Esophagus squamous epithelium (tissue), 5 donors: ENCODE results near the gene CNTF. TPM values are rescaled to one million over a fixed set of nuclear protein-coding genes. Genes with fewer than 3 reads are reported as not detected.

ENCODE experiments used
- DNase-seq: peaks from one replicate; lab custom pipeline; 2025; lab: John Stamatoyannopoulos, UW
- H3K27ac ChIP-seq, 4 donors: fragments of 200-600 bp; sonication (generic); one replicate each; pipeline ENCODE4 v1.5.1; 2016 to 2019; ENCODE audit warnings: mild to moderate bottlenecking in 1 of 4
- H3K27me3 ChIP-seq, 4 donors: fragments of 200-600 bp; sonication (generic); 1 replicate in 3 of 4; 2 replicates in 1 of 4; pipeline versions ENCODE4 v1.5.1 to v1.6.0; 2017 to 2021; ENCODE audit warnings: antibody characterized with exemption in 1 of 4
- H3K36me3 ChIP-seq, 3 donors: fragments of 200-600 bp; sonication (generic); one replicate each; pipeline ENCODE4 v1.5.1; 2016 to 2019
- H3K4me1 ChIP-seq, 3 donors: fragments of 200-600 bp; sonication (generic); one replicate each; pipeline ENCODE4 v1.5.1; 2017 to 2019
- H3K4me3 ChIP-seq, 4 donors: fragments of 200-600 bp; sonication (generic); 1 replicate in 3 of 4; 2 replicates in 1 of 4; pipeline ENCODE4 v1.5.1; 2016 to 2019; ENCODE audit warnings: mild to moderate bottlenecking in 2 of 4, moderate library complexity in 1 of 4
- H3K9me3 ChIP-seq, 3 donors: fragments of 200-600 bp; sonication (generic); one replicate each; pipeline ENCODE4 v1.5.1; 2016 to 2019
- POLR2A ChIP-seq, 4 donors: fragments of 450-650 bp; IDR thresholded peaks; one replicate each; pipeline ENCODE4 v1.6.1; 2017; ENCODE audit warnings: antibody characterized with exemption in 4 of 4, mild to moderate bottlenecking in 4 of 4, moderate library complexity in 3 of 4
- WGBS, 2 donors: methylation state at CpG; one replicate each; pipeline ENCODE4 v1.1.5; 2018; 5-methylcytosine and 5-hydroxymethylcytosine counted together
- intact Hi-C: fragments of 100-400 bp; cut with DNase I; formaldehyde crosslinking; loops from one replicate; pipeline ENCODE4 v1.15.0; 2022
- total RNA-seq, 4 donors: library from RNA; depleted of rRNA; stranded (reverse); fragments of >200 nt; gene quantifications; one replicate each; pipeline ENCODE4 v1.1.0, GENCODE V29; 2016
- TF ChIP-seq, protein P1 (sequence below), 6 experiments: fragments of 450-650 bp in 4 of 6; fragments of 200-600 bp in 2 of 6; sonication (generic) in 2 of 6; IDR thresholded peaks; one replicate each; pipeline ENCODE4 v1.5.1; 2016 to 2019; ENCODE audit warnings: antibody characterized with exemption in 6 of 6, mild to moderate bottlenecking in 4 of 6, moderate library complexity in 4 of 6
- donor health status: DM: yes; HTN: yes; CAD: no.

The CNTF gene
- total RNA-seq, 4 donors from 2014 or later = 0.53 to 3.2 (median 1.2) TPM

DNA sequence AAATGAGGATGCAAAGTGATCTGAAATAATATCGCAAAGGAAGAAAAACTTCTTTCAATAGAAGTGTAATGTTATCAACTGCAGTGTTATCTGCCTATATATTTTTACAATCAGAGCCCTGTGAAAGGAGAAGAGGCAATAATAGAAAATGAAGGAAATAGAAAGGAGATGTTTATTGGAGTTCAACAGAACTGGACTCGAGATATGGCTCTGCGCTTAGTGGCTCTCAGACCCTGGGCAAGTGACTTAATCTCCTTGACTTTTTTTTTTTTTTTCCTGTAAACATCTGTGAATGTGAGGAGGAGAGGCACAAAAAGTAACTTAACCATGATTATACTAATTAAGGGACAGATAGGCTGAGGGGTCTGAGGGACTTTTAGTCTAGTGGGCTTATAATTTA lies 18.9 kb downstream of the CNTF start:
- 84% methylated on average over 3 of the region's 3 CpGs for WGBS, 2 donors
- Histone ChIP-seq H3K4me1 (peaks cover 0 to 5% (median 0%) of the 10 kb centered on the region in 3 donors), H3K4me3 (no peak overlapping the region), H3K36me3 (no peaks in the 10 kb centered on the region), H3K27ac (no peak overlapping the region), H3K27me3 (no peaks in the 10 kb centered on the region), H3K9me3 (peaks cover 0 to 9% (median 9%) of the 10 kb centered on the region in 3 donors)
- TF ChIP-seq, protein P1, sequence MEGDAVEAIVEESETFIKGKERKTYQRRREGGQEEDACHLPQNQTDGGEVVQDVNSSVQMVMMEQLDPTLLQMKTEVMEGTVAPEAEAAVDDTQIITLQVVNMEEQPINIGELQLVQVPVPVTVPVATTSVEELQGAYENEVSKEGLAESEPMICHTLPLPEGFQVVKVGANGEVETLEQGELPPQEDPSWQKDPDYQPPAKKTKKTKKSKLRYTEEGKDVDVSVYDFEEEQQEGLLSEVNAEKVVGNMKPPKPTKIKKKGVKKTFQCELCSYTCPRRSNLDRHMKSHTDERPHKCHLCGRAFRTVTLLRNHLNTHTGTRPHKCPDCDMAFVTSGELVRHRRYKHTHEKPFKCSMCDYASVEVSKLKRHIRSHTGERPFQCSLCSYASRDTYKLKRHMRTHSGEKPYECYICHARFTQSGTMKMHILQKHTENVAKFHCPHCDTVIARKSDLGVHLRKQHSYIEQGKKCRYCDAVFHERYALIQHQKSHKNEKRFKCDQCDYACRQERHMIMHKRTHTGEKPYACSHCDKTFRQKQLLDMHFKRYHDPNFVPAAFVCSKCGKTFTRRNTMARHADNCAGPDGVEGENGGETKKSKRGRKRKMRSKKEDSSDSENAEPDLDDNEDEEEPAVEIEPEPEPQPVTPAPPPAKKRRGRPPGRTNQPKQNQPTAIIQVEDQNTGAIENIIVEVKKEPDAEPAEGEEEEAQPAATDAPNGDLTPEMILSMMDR (IDR thresholded peaks at IDR 0.05) = no peak
- no peak for TF ChIP-seq POLR2A (IDR thresholded peaks at IDR 0.05)
- intact Hi-C loops = no loop called here
- DNase-seq = no peak

DNA sequence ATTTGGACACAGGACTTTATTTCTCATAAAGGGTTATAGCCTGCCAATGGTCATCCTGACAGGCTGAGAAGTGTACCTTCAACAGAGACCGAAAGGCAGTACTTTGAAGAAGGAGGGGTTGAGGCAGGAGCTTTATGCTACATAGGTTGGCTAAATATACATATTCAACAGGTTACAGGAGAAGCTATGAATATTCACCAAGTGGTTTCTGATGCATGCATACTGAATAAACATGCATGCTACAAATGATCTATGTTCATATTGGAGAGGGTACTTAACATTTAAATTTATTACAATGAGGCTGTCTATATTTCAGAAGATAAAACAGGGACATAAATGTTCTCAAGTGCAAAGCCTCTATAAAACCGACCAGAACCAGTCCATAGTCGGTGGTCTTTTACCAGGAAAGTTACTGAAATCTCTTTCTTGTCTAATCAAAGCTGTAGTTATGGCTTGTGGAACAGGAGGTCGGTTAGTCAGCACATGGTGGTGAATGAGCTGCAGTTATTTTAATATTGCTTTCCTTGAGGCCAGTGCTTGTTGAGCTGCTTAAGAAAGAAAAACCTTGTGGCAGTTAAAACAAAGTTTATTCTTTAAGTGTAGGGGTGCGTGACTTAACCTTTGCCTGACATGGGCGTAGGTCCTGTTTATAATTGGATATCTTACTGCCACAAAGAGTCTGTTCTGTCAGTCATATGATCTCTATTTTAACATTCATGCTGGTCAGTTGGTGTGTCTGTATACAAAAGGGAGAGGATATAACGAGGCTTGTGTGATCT lies 19.5 kb downstream of the CNTF start:
- WGBS, 2 donors = 56 to 69% methylated on average over 7 of the region's 7 CpGs
- no peak for DNase-seq
- Histone ChIP-seq H3K27ac (no peak overlapping the region), H3K4me1 (peaks cover 0 to 5% (median 0%) of the 10 kb centered on the region in 3 donors), H3K4me3 (no peak overlapping the region), H3K9me3 (peaks cover 0 to 9% (median 9%) of the 10 kb centered on the region in 3 donors), H3K27me3 (no peaks in the 10 kb centered on the region), H3K36me3 (no peaks in the 10 kb centered on the region)
- intact Hi-C loops = no loop called here
- TF ChIP-seq, protein P1 (IDR thresholded peaks at IDR 0.05) = no peak
- TF ChIP-seq POLR2A (IDR thresholded peaks at IDR 0.05) = no peak

DNA sequence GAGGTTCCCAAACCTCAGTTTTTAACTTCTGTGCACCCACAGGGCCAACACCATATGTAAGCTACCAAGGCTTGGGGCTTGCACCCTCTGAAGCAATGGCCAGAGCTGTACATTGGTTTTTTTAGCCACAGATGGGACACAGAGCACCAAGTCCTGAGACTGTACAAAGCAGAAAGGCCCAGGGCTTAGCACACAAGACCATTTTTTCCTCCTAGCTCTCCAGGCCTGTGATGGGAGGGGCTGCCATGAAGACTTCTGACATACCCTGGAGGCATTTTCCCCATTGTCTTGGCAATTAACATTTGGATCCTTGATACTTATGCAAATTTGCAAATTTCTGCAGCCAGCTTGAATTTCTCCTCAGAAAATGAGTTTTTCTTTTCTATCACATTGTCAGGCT lies 23.4 kb downstream of the CNTF start:
- no peak overlapping the region for H3K27ac ChIP-seq
- TF ChIP-seq POLR2A (IDR thresholded peaks at IDR 0.05) = no peak
- TF ChIP-seq, protein P1 (IDR thresholded peaks at IDR 0.05) = no peak
- intact Hi-C loops = no loop called here
- no peak overlapping the region for H3K4me3 ChIP-seq
- no peaks in the 10 kb centered on the region for H3K4me1 ChIP-seq
- DNase-seq = no peak
- H3K27me3 ChIP-seq = no peaks in the 10 kb centered on the region
- H3K9me3 ChIP-seq = peaks cover 0 to 12% (median 9%) of the 10 kb centered on the region in 3 donors
- H3K36me3 ChIP-seq = no peaks in the 10 kb centered on the region

DNA sequence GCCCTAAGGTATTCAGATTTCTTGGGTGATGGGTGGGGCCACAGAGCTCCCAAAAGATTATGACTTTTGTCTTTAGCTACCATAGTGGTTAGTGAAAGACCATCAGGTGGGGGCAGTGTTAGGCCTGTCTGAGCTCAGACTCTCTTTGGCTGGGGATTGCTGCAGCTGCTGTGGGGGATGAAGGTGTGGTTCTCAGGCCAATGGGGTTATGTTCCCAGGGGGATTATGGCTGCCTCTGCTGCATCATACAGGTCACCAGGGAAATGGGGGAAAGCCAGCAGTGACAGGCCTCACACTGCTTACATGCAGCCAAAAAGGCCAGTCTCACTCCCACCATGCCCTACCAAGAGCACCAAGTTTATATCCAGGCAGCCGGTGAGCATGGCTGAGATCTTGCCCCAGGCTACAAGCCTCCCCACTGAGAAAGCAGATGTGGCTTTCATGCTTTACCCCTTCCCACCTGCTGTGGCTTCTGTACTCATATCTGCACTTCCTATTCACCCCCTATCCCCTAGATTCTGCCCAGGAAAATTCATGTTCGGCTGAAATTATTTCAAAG lies 24.8 kb downstream of the CNTF start:
- DNase-seq = no peak
- no peaks in the 10 kb centered on the region for H3K27me3 ChIP-seq
- 79 to 85% methylated on average over 2 of the region's 2 CpGs for WGBS, 2 donors
- H3K4me1 ChIP-seq = no peaks in the 10 kb centered on the region
- H3K9me3 ChIP-seq = peaks cover 0 to 12% (median 9%) of the 10 kb centered on the region in 3 donors
- intact Hi-C loops = no loop called here
- H3K36me3 ChIP-seq = no peaks in the 10 kb centered on the region
- H3K27ac ChIP-seq = no peak overlapping the region
- H3K4me3 ChIP-seq = no peak overlapping the region
- no peak for TF ChIP-seq POLR2A (IDR thresholded peaks at IDR 0.05)
- TF ChIP-seq, protein P1 (IDR thresholded peaks at IDR 0.05) = no peak

DNA sequence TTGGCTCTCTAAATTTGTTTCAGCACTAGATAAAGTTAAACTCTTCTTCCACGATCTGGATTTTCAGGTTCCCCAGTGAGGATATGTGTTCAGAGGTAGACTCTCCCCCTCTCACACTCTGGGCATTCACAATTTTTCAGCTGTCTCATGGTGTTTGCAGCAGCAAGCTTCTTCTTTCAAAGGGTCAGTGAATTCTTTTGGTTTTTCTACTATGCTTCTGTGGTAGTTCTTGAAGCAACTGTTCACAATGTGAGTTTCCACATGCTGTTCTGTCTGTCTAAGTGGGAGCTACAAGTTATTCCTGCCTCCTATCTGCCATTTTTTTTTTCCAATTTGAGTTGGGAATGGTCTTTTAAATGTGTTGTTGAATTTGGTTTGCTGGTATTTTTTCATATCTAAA lies 25.4 kb downstream of the CNTF start:
- no peak overlapping the region for H3K4me3 ChIP-seq
- intact Hi-C loops = no loop called here
- peaks cover 0 to 12% (median 9%) of the 10 kb centered on the region in 3 donors for H3K9me3 ChIP-seq
- H3K4me1 ChIP-seq = no peaks in the 10 kb centered on the region
- H3K27ac ChIP-seq = no peak overlapping the region
- no peak for TF ChIP-seq POLR2A (IDR thresholded peaks at IDR 0.05)
- TF ChIP-seq, protein P1 (IDR thresholded peaks at IDR 0.05) = no peak
- WGBS, 2 donors = 60 to 73% methylated on average over 1 of the region's 1 CpG
- no peaks in the 10 kb centered on the region for H3K36me3 ChIP-seq
- no peaks in the 10 kb centered on the region for H3K27me3 ChIP-seq
- no peak for DNase-seq
